CD14-positive monocyte (primary cell): Measurements from ENCODE around the gene SCMH1. TPM values are rescaled to one million over a fixed set of nuclear protein-coding genes. Genes with fewer than 3 reads are reported as not detected.
A peak's percentile ranks its signal among the peaks of the same experiment; 100 is the strongest.

Source experiments
- DNase-seq, 3 donors: peaks; one replicate each; pipeline ENCODE4 v3.0.0-alpha.2; 2011 to 2022
- H2AFZ ChIP-seq: 2 replicates; pipeline ENCODE4 v1.6.0; 2012; ENCODE audit warnings: mild to moderate bottlenecking, low read depth, low read length, inconsistent platforms; ENCODE audit not compliant: insufficient read depth, poor library complexity, severe bottlenecking
- H3K27ac ChIP-seq, 2 donors: 1 replicate in 1 of 2; 2 replicates in 1 of 2; pipeline ENCODE4 v1.5.1; 2012 to 2013; ENCODE audit warnings: low read length in 2 of 2, control low read depth in 1 of 2, inconsistent platforms in 1 of 2, low read depth in 1 of 2, mild to moderate bottlenecking in 1 of 2
- H3K27me3 ChIP-seq, 2 donors: one replicate each; pipeline versions ENCODE4 v1.6.0 to v1.6.1; 2011 to 2013; ENCODE audit warnings: low read length in 2 of 2; ENCODE audit not compliant: control insufficient read depth in 2 of 2, insufficient read depth in 2 of 2
- H3K36me3 ChIP-seq, 2 donors: replicated peaks in 1 of 2; 1 replicate in 1 of 2; 2 replicates in 1 of 2; pipeline versions ENCODE4 v1.5.1 to v1.6.1; 2012 to 2013; ENCODE audit warnings: low read length in 2 of 2, control low read depth in 1 of 2, inconsistent platforms in 1 of 2, mild to moderate bottlenecking in 1 of 2; ENCODE audit not compliant: insufficient read depth in 2 of 2, control insufficient read depth in 1 of 2
- H3K4me1 ChIP-seq, 2 donors: 1 replicate in 1 of 2; 2 replicates in 1 of 2; pipeline versions ENCODE4 v1.5.1 to v1.6.1; 2012 to 2013; ENCODE audit warnings: low read length in 2 of 2, control low read depth in 1 of 2, inconsistent platforms in 1 of 2, mild to moderate bottlenecking in 1 of 2, moderate library complexity in 1 of 2; ENCODE audit not compliant: insufficient read depth in 2 of 2, control insufficient read depth in 1 of 2
- H3K4me2 ChIP-seq: replicated peaks from 2 replicates; pipeline ENCODE3; 2012; ENCODE audit warnings: low read length, moderate library complexity, mild to moderate bottlenecking; ENCODE audit not compliant: poor library complexity, severe bottlenecking; ENCODE audit errors: extremely low read depth
- H3K4me3 ChIP-seq, 3 experiments: fragments of 200-600 bp in 1 of 3; sonication (generic) in 1 of 3; replicated peaks in 1 of 3; 1 replicate in 2 of 3; 2 replicates in 1 of 3; pipeline ENCODE4 v1.5.1; 2011 to 2013; ENCODE audit warnings: low read length in 3 of 3, mild to moderate bottlenecking in 3 of 3, control low read depth in 2 of 3, low read depth in 2 of 3, inconsistent platforms in 1 of 3, moderate library complexity in 1 of 3
- H3K79me2 ChIP-seq: 2 replicates; pipeline ENCODE4 v1.6.0; 2012; ENCODE audit warnings: mild to moderate bottlenecking, control low read depth, inconsistent platforms, low read length, moderate library complexity; ENCODE audit not compliant: insufficient read depth
- H3K9ac ChIP-seq: 2 replicates; pipeline ENCODE4 v1.6.0; 2017; ENCODE audit warnings: low read length, mild to moderate bottlenecking; ENCODE audit not compliant: insufficient read depth, poor library complexity, severe bottlenecking
- H3K9me3 ChIP-seq, 2 donors: replicated peaks in 1 of 2; 1 replicate in 1 of 2; 2 replicates in 1 of 2; pipeline versions ENCODE4 v1.5.1 to v1.6.1; 2012 to 2013; ENCODE audit warnings: low read length in 2 of 2, control low read depth in 1 of 2; ENCODE audit not compliant: control insufficient read depth in 1 of 2, insufficient read depth in 1 of 2
- H4K20me1 ChIP-seq: 2 replicates; pipeline ENCODE4 v1.6.0; 2012; ENCODE audit warnings: mild to moderate bottlenecking, low read length, control low read depth, moderate library complexity; ENCODE audit not compliant: insufficient read depth
- H3K27ac Mint-ChIP-seq, 7 donors: one replicate each; pipeline ENCODE4 v1.8.0; 2020; ENCODE audit warnings: mild to moderate bottlenecking in 7 of 7, mixed read lengths in 7 of 7, moderate library complexity in 6 of 7, inconsistent platforms in 2 of 7
- H3K27me3 Mint-ChIP-seq, 3 donors: one replicate each; pipeline ENCODE4 v1.8.0; 2021 to 2022; ENCODE audit warnings: low read depth in 3 of 3, mild to moderate bottlenecking in 3 of 3, mixed read lengths in 3 of 3, moderate library complexity in 3 of 3, inconsistent platforms in 1 of 3
- H3K36me3 Mint-ChIP-seq, 2 donors: one replicate each; pipeline ENCODE4 v1.8.0; 2020; ENCODE audit warnings: mixed read lengths in 2 of 2, inconsistent platforms in 1 of 2, mild to moderate bottlenecking in 1 of 2
- H3K4me1 Mint-ChIP-seq: one replicate; pipeline ENCODE4 v1.8.0; 2020; ENCODE audit warnings: mild to moderate bottlenecking, mixed read lengths
- H3K4me3 Mint-ChIP-seq, 2 donors: one replicate each; pipeline ENCODE4 v1.8.0; 2020; ENCODE audit warnings: mild to moderate bottlenecking in 2 of 2, mixed read lengths in 2 of 2, moderate library complexity in 1 of 2
- H3K9me3 Mint-ChIP-seq, 7 donors: one replicate each; pipeline ENCODE4 v1.8.0; 2020 to 2022; ENCODE audit warnings: mixed read lengths in 7 of 7, mild to moderate bottlenecking in 6 of 7, moderate library complexity in 6 of 7, inconsistent platforms in 2 of 7
- CTCF ChIP-seq: fragments of 200-600 bp; IDR thresholded peaks from one replicate; pipeline ENCODE4 v1.8.0; 2022; ENCODE audit warnings: antibody characterized with exemption, mild to moderate bottlenecking
- WGBS: methylation state at CpG from one replicate; pipeline ENCODE4 v1.1.5; 2013; ENCODE audit warnings: missing lambda C conversion rate; ENCODE audit not compliant: insufficient coverage; 5-methylcytosine and 5-hydroxymethylcytosine counted together
- intact Hi-C, 2 donors: fragments of 100-400 bp; cut with micrococcal nuclease; formaldehyde crosslinking; loops; one replicate each; pipeline versions ENCODE4 v1.15.0 to v1.15.1; 2023
- polyA plus RNA-seq, 3 donors: library from polyadenylated mRNA; depleted of rRNA in 1 of 3; unstranded in 2 of 3; stranded (reverse) in 1 of 3; fragments of 300-500 nt in 2 of 3; fragments of >200 nt in 1 of 3; fragmentation: Illumina TruSeq in 2 of 3; gene quantifications; 1 replicate in 2 of 3; 2 replicates in 1 of 3; pipeline ENCODE4 v1.2.3, GENCODE V29; 2012 to 2021

SCMH1 gene
- polyA plus RNA-seq, 3 donors = 0.66 to 12.7 (median 0.74) TPM

- Mint-ChIP-seq H3K27me3 (peaks cover 28 to 30% (median 29%) of the 10 kb centered on the region in 3 donors), H3K4me1 (peaks cover 11% of the 10 kb centered on the region), H3K36me3 (no peaks in the 10 kb centered on the region), H3K4me3 (no peak overlapping the region), H3K9me3 (peaks cover 0 to 2% (median 0%) of the 10 kb centered on the region in 7 donors), H3K27ac (no peak overlapping the region)
- Histone ChIP-seq H3K4me2 (no peak overlapping the region), H3K9me3 (no peaks in the 10 kb centered on the region), H4K20me1 (no peaks in the 10 kb centered on the region), H3K4me1 (no peaks in the 10 kb centered on the region), H3K9ac (no peak overlapping the region), H3K27me3 (peaks cover 0 to 9% of the 10 kb centered on the region in 2 donors), H3K36me3 (no peaks in the 10 kb centered on the region), H3K27ac (no peak overlapping the region), H2AFZ (no peak overlapping the region), H3K4me3 (no peak overlapping the region), H3K79me2 (no peaks in the 10 kb centered on the region)
- intact Hi-C loops = no loop called here
- no peak for TF ChIP-seq CTCF
- no CpG with 5 or more reads among the region's 3 CpGs for WGBS
- DNase-seq = no peak
Measured at GRCh38 chr1:41286486-41286885, 44.4 kb upstream of the SCMH1 start.

GRCh38 chr1:41285818-41286217 is 43.7 kb upstream of the SCMH1 start:
- Mint-ChIP-seq H3K27me3 (peaks cover 29 to 30% (median 29%) of the 10 kb centered on the region in 3 donors), H3K36me3 (no peaks in the 10 kb centered on the region), H3K9me3 (peaks cover 0 to 2% (median 0%) of the 10 kb centered on the region in 7 donors), H3K4me3 (no peak overlapping the region), H3K4me1 (peaks cover 13% of the 10 kb centered on the region), H3K27ac (peak overlapping the region in 1 of 7 donors; percentile 70)
- H3K36me3 ChIP-seq = no peaks in the 10 kb centered on the region
- intact Hi-C loops = no loop called here
- H3K9me3 ChIP-seq = no peaks in the 10 kb centered on the region
- no peaks in the 10 kb centered on the region for H3K4me1 ChIP-seq
- no peak for TF ChIP-seq CTCF
- H3K4me3 ChIP-seq = no peak overlapping the region
- H3K9ac ChIP-seq = no peak overlapping the region
- H2AFZ ChIP-seq = no peak overlapping the region
- no peak for DNase-seq
- H3K27me3 ChIP-seq = peaks cover 0 to 8% of the 10 kb centered on the region in 2 donors
- WGBS = 100% methylated on average over 1 of the region's 4 CpGs
- no peaks in the 10 kb centered on the region for H4K20me1 ChIP-seq
- H3K4me2 ChIP-seq = no peak overlapping the region
- no peak overlapping the region for H3K27ac ChIP-seq
- no peaks in the 10 kb centered on the region for H3K79me2 ChIP-seq
